ENCODE measurements around the gene P2RY12.

GRCh38 chr3:151421938-151422337 is 37.4 kb upstream of the P2RY12 start:
- TF ChIP-seq CTCF (IDR thresholded peaks at IDR 0.05; ENCODE audit: low read depth, low read length) = peak; percentile 13; the same call in 1 of the 2 replicates
- TF ChIP-seq EZH2phosphoT487 (IDR thresholded peaks at IDR 0.05; ENCODE audit: low read depth) = no peak

Data from OCI-LY3 (cell line).